ENCODE data around the gene KCNS3.

- TF ChIP-seq CTCF (CRISPR knock-in tag; IDR thresholded peaks at IDR 0.05) (no peak), KLF6 (CRISPR knock-in tag; IDR thresholded peaks at IDR 0.05) (no peak), POLR2AphosphoS5 (IDR thresholded peaks at IDR 0.05; ENCODE audit: low read depth, low read length) (no peak), ZFP36 (IDR thresholded peaks at IDR 0.05; ENCODE audit: borderline replicate concordance, low read depth, low read length, partially characterized antibody) (no peak), ZBTB33 (CRISPR knock-in tag; IDR thresholded peaks at IDR 0.05) (no peak), TGIF2 (CRISPR knock-in tag; IDR thresholded peaks at IDR 0.05) (no peak), PRDM4 (CRISPR knock-in tag; IDR thresholded peaks at IDR 0.05; ENCODE audit: borderline replicate concordance) (no peak), SNAPC5 (CRISPR knock-in tag; IDR thresholded peaks at IDR 0.05; ENCODE audit: borderline replicate concordance) (no peak), KDM1A (CRISPR knock-in tag; IDR thresholded peaks at IDR 0.05) (no peak), JUN (CRISPR knock-in tag; IDR thresholded peaks at IDR 0.05) (no peak), MYC (CRISPR knock-in tag; IDR thresholded peaks at IDR 0.05; ENCODE audit: borderline replicate concordance) (no peak), XRCC5 (optimal IDR thresholded peaks at IDR 0.05; ENCODE audit: low read length) (no peak)
These were observed 56.9 kb downstream of the KCNS3 start for GRCh38 chr2:17935242-17935885.
